ENCODE measurements around the gene KIF17. TPM values are rescaled to one million over a fixed set of nuclear protein-coding genes. Genes with fewer than 3 reads are reported as not detected.

Gene KIF17
- polyA plus RNA-seq, 2 of the 4 experiments (the other 2 are of a cell fraction) = 0.78 to 1.0 TPM

- H3K4me1 ChIP-seq = peaks cover 21% of the 10 kb centered on the region
- H3K9me3 ChIP-seq = no peaks in the 10 kb centered on the region
- peak overlapping the region; percentile 80 for H3K4me3 ChIP-seq
- H3K4me2 ChIP-seq = peak overlapping the region; percentile 100
- 27% methylated on average over 12 of the region's 62 CpGs for WGBS (ENCODE audit: missing lambda C conversion rate)
- H3K27ac ChIP-seq = peak overlapping the region; percentile 88 to 90
- FAIRE-seq (no peak), DNase-seq (ENCODE audit: low read depth in 1 of 2, low spot score in 1 of 2) (no peak), ATAC-seq (0 out of 6 replicates have a peak, but pooled peaks of 1 of the 2 experiments have one; percentile 14)
- POLR2A ChIA-PET = no interaction called here
- CTCF ChIA-PET = interaction anchor here (1.1 kb wide), 2 partner anchors 14 to 29 kb away, joined by 3 read pairs; no protein-coding TSS in a partner anchor
- TF ChIP-seq E2F6 (IDR thresholded peaks at IDR 0.05; ENCODE audit: borderline replicate concordance, low read depth) = no peak
- TF ChIP-seq REST (IDR thresholded peaks at IDR 0.05) = peak; percentile 29; the same call in 1 of the 2 replicates
Measured at GRCh38 chr1:20731057-20731991, 13.5 kb upstream of the KIF17 start.

GRCh38 chr1:20730690-20731056 is 12.9 kb upstream of the KIF17 start:
- FAIRE-seq = no peak
- ChIA-PET POLR2A (no interaction called here), CTCF (interaction anchor here (1.1 kb wide), 2 partner anchors 15 to 28 kb away, joined by 3 read pairs; no protein-coding TSS in a partner anchor)
- peak overlapping the region; percentile 80; the same call in 1 of the 3 replicates for H3K4me3 ChIP-seq
- H3K4me2 ChIP-seq = peak overlapping the region; percentile 100
- no peak for DNase-seq (ENCODE audit: low read depth in 1 of 2, low spot score in 1 of 2)
- H3K9me3 ChIP-seq = no peaks in the 10 kb centered on the region
- WGBS (ENCODE audit: missing lambda C conversion rate) = no CpG with 5 or more reads among the region's 4 CpGs
- TF ChIP-seq HOXB5 (CRISPR knock-in tag; IDR thresholded peaks at IDR 0.05) (no peak), RAD21 (conservative IDR thresholded peaks at IDR 0.05 in 1 of 2, IDR thresholded peaks at IDR 0.05 in 1 of 2) (no peak), KDM1A (IDR thresholded peaks at IDR 0.05; ENCODE audit: low read depth) (no peak), ESRRA (IDR thresholded peaks at IDR 0.05; ENCODE audit: borderline replicate concordance, low read length) (no peak), E2F6 (IDR thresholded peaks at IDR 0.05; ENCODE audit: borderline replicate concordance, low read depth) (no peak), POLR2AphosphoS2 (conservative IDR thresholded peaks at IDR 0.05; ENCODE audit: low read length) (no peak)
- no peak for ATAC-seq
- H3K4me1 ChIP-seq = peaks cover 21% of the 10 kb centered on the region
- peak overlapping the region in 1 of 2 experiments; percentile 90; a peak in 5 of 6 replicates for H3K27ac ChIP-seq

- WGBS (ENCODE audit: missing lambda C conversion rate) = 84% methylated on average over 18 of the region's 19 CpGs
- no peak for TF ChIP-seq FOSL2 (IDR thresholded peaks at IDR 0.05)
- no peak for TF ChIP-seq FOSL2 (CRISPR knock-in tag; IDR thresholded peaks at IDR 0.05)
- TF ChIP-seq SMC3 (IDR thresholded peaks at IDR 0.05) = no peak
- TF ChIP-seq POLR2A (IDR thresholded peaks at IDR 0.05; ENCODE audit: low read length) = no peak
- TF ChIP-seq CHD4 (IDR thresholded peaks at IDR 0.05; ENCODE audit: borderline replicate concordance) = no peak
- TF ChIP-seq JUNB (IDR thresholded peaks at IDR 0.05) = no peak
- no peak for TF ChIP-seq SREBF2 (IDR thresholded peaks at IDR 0.05)
- TF ChIP-seq NFE2L2 (conservative IDR thresholded peaks at IDR 0.05; ENCODE audit: low read length) = no peak
- no peak for TF ChIP-seq HMGXB4 (CRISPR knock-in tag; IDR thresholded peaks at IDR 0.05; ENCODE audit: borderline replicate concordance)
- no peak for TF ChIP-seq EP300 (IDR thresholded peaks at IDR 0.05)
- TF ChIP-seq TP53 (CRISPR knock-in tag; IDR thresholded peaks at IDR 0.05) = no peak
- TF ChIP-seq KDM1A (IDR thresholded peaks at IDR 0.05; ENCODE audit: low read depth) = no peak
- TF ChIP-seq TFCP2L1 (CRISPR knock-in tag; IDR thresholded peaks at IDR 0.05) = no peak
- no peak for TF ChIP-seq POLR2AphosphoS2 (conservative IDR thresholded peaks at IDR 0.05; ENCODE audit: low read length)
- ATAC-seq (no peak), DNase-seq (ENCODE audit: low read depth in 1 of 2, low spot score in 1 of 2) (no peak), FAIRE-seq (no peak)
- H3K4me3 ChIP-seq = no peak overlapping the region
- peaks cover 21% of the 10 kb centered on the region for H3K4me1 ChIP-seq
- peak overlapping the region in 1 of 2 experiments; percentile 90; a peak in 3 of 6 replicates for H3K27ac ChIP-seq
- POLR2A ChIA-PET = no interaction called here
- CTCF ChIA-PET = interaction anchor here (1.1 kb wide), 2 partner anchors 16 to 28 kb away, joined by 3 read pairs; no protein-coding TSS in a partner anchor
- H3K9me3 ChIP-seq = no peaks in the 10 kb centered on the region
- H3K4me2 ChIP-seq = peak overlapping the region; percentile 100; the same call in 1 of the 3 replicates
Measured at GRCh38 chr1:20729990-20730689, 12.3 kb upstream of the KIF17 start.
